Motor neuron (in vitro differentiated cells): ENCODE measurements around the gene NSUN2. TPM values are rescaled to one million over a fixed set of nuclear protein-coding genes. Genes with fewer than 3 reads are reported as not detected.
A peak's percentile ranks its signal among the peaks of the same experiment; 100 is the strongest.

Experiments used
- ATAC-seq, 8 experiments: fragments of 200-7000 bp; cut with Tn5 transposase; replicated peaks in 6 of 8; 2 replicates each; pipeline ENCODE4 v1.8.0; 2021; ENCODE audit warnings: mild to moderate bottlenecking in 8 of 8, moderate library complexity in 8 of 8
- H3K27ac ChIP-seq, 2 donors: fragments of 250-450 bp; sonication (Bioruptor Pico); 2 replicates each; pipeline ENCODE4 v1.9.0; 2021; ENCODE audit warnings: antibody characterized with exemption in 2 of 2, mild to moderate bottlenecking in 2 of 2, moderate library complexity in 1 of 2
- H3K4me1 ChIP-seq, 2 donors: fragments of 250-450 bp; sonication (Bioruptor Pico); replicated peaks in 1 of 2; 2 replicates each; pipeline ENCODE4 v1.6.1; 2021; ENCODE audit warnings: antibody characterized with exemption in 2 of 2, mild to moderate bottlenecking in 2 of 2, moderate library complexity in 1 of 2
- H3K4me3 ChIP-seq, 5 donors: fragments of 250-450 bp; sonication (Bioruptor Pico); 2 replicates each; pipeline ENCODE4 v1.9.0; 2021; ENCODE audit warnings: antibody characterized with exemption in 5 of 5, mild to moderate bottlenecking in 5 of 5, moderate library complexity in 4 of 5
- WGBS, 10 experiments: fragments of 450-650 bp; shearing (Covaris generic); methylation state at CpG; one replicate each; pipeline ENCODE4 v1.0.0; 2022; 5-methylcytosine and 5-hydroxymethylcytosine counted together
- in situ Hi-C, 9 experiments: fragments of 400-800 bp; cut with MboI; loops; one replicate each; pipeline ENCODE4 v1.15.0; 2021; ENCODE audit warnings: low sequenced_read_pairs in 9 of 9, low pct_unique_long_range_greater_than_20kb in 2 of 9; ENCODE audit not compliant: unreplicated experiment in 9 of 9
- total RNA-seq, 8 experiments: library from RNA; unstranded; fragments of 300-600 nt; gene quantifications; 2 replicates each; pipeline versions ENCODE4 v1.2.3 to v1.2.4, GENCODE V29; 2022

Gene NSUN2
- total RNA-seq, 8 experiments from 2014 or later, result 20.6 to 86.7 (median 35.2) TPM

- in situ Hi-C loops, result loop anchor here in 2 of 9 experiments (25.0 kb wide), 1 partner anchor 1080 kb away; no protein-coding TSS in a partner anchor
- WGBS, 10 experiments, result 36 to 100% (median 94%) methylated on average over 1 to 4 of the region's 4 CpGs; no CpG with 5 or more reads in 2 of the 10 experiments
- H3K4me3 ChIP-seq, result no peak overlapping the region
- H3K4me1 ChIP-seq, result no peaks in the 10 kb centered on the region
- no peak overlapping the region for H3K27ac ChIP-seq
- ATAC-seq, result no peak
These were observed 65.8 kb downstream of the NSUN2 start for GRCh38 chr5:6567068-6567467.

GRCh38 chr5:6565492-6565891, 67.4 kb downstream of the NSUN2 start:
- H3K4me1 ChIP-seq, result no peaks in the 10 kb centered on the region
- WGBS, 10 experiments, result 0 to 100% (median 80%) methylated on average over 1 to 3 of the region's 3 CpGs; no CpG with 5 or more reads in 1 of the 10 experiments
- in situ Hi-C loops, result loop anchor here in 2 of 9 experiments (25.0 kb wide), 1 partner anchor 1078 kb away; no protein-coding TSS in a partner anchor

GRCh38 chr5:6557807-6558575, 74.9 kb downstream of the NSUN2 start:
- 18 to 85% (median 60%) methylated on average over 1 to 5 of the region's 6 CpGs; no CpG with 5 or more reads in 6 of the 10 experiments for WGBS, 10 experiments
- Histone ChIP-seq H3K4me3 (no peak overlapping the region), H3K27ac (no peak overlapping the region), H3K4me1 (no peaks in the 10 kb centered on the region)
- in situ Hi-C loops, result loop anchor here in 2 of 9 experiments (25.0 kb wide), 1 partner anchor 1071 kb away; no protein-coding TSS in a partner anchor
- no peak for ATAC-seq

More at GRCh38 chr5:6565492-6565891, 67.4 kb downstream of the NSUN2 start:
- no peak for ATAC-seq
- Histone ChIP-seq H3K27ac (no peak overlapping the region), H3K4me3 (no peak overlapping the region)

- no peak for ATAC-seq
- Histone ChIP-seq H3K27ac (no peak overlapping the region), H3K4me3 (no peak overlapping the region), H3K4me1 (no peaks in the 10 kb centered on the region)
- in situ Hi-C loops, result loop anchor here in 2 of 9 experiments (25.0 kb wide), 1 partner anchor 1069 kb away; no protein-coding TSS in a partner anchor
- WGBS, 10 experiments, result 40 to 86% methylated on average over 1 of the region's 1 CpG; no CpG with 5 or more reads in 8 of the 10 experiments
These were observed 76.1 kb downstream of the NSUN2 start for GRCh38 chr5:6556802-6557102.

GRCh38 chr5:6556089-6556801, 76.6 kb downstream of the NSUN2 start:
- Histone ChIP-seq H3K27ac (no peak overlapping the region), H3K4me3 (no peak overlapping the region), H3K4me1 (no peaks in the 10 kb centered on the region)
- 10 to 83% (median 58%) methylated on average over 1 to 6 of the region's 8 CpGs; no CpG with 5 or more reads in 1 of the 10 experiments for WGBS, 10 experiments
- ATAC-seq, result no peak
- in situ Hi-C loops, result loop anchor here in 2 of 9 experiments (25.0 kb wide), 1 partner anchor 1069 kb away; no protein-coding TSS in a partner anchor

- in situ Hi-C loops, result loop anchor here in 2 of 9 experiments (25.0 kb wide), 1 partner anchor 1068 kb away; no protein-coding TSS in a partner anchor
These were observed 78.0 kb downstream of the NSUN2 start for GRCh38 chr5:6554812-6555211.

GRCh38 chr5:6553972-6554371, 78.9 kb downstream of the NSUN2 start:
- in situ Hi-C loops, result loop anchor here in 2 of 9 experiments (25.0 kb wide), 1 partner anchor 1067 kb away; no protein-coding TSS in a partner anchor
- 21 to 71% (median 69%) methylated on average over 2 to 3 of the region's 11 CpGs; no CpG with 5 or more reads in 7 of the 10 experiments for WGBS, 10 experiments
- Histone ChIP-seq H3K4me1 (no peaks in the 10 kb centered on the region), H3K27ac (no peak overlapping the region), H3K4me3 (no peak overlapping the region)
- peak in 2 of 8 experiments; percentile 29 to 58 for ATAC-seq

More at GRCh38 chr5:6554812-6555211, 78.0 kb downstream of the NSUN2 start:
- Histone ChIP-seq H3K4me1 (no peaks in the 10 kb centered on the region), H3K27ac (no peak overlapping the region), H3K4me3 (no peak overlapping the region)
- ATAC-seq, result no peak
- WGBS, 10 experiments, result 17 to 100% (median 95%) methylated on average over 1 to 4 of the region's 4 CpGs; no CpG with 5 or more reads in 1 of the 10 experiments

GRCh38 chr5:6552612-6553011, 80.2 kb downstream of the NSUN2 start:
- no peak for ATAC-seq
- WGBS, 10 experiments, result 0 to 100% (median 23%) methylated on average over 1 to 3 of the region's 7 CpGs; no CpG with 5 or more reads in 5 of the 10 experiments
- Histone ChIP-seq H3K4me1 (no peaks in the 10 kb centered on the region), H3K4me3 (no peak overlapping the region), H3K27ac (no peak overlapping the region)
- in situ Hi-C loops, result loop anchor here in 2 of 9 experiments (25.0 kb wide), 1 partner anchor 1065 kb away; no protein-coding TSS in a partner anchor

- no peaks in the 10 kb centered on the region for H3K4me1 ChIP-seq
- ATAC-seq, result no peak
- H3K27ac ChIP-seq, result no peak overlapping the region
- 81 to 100% (median 98%) methylated on average over 1 to 4 of the region's 6 CpGs; no CpG with 5 or more reads in 6 of the 10 experiments for WGBS, 10 experiments
- in situ Hi-C loops, result loop anchor here in 2 of 9 experiments (25.0 kb wide), 1 partner anchor 1065 kb away; no protein-coding TSS in a partner anchor
- no peak overlapping the region for H3K4me3 ChIP-seq
These were observed 80.9 kb downstream of the NSUN2 start for GRCh38 chr5:6551955-6552313.

GRCh38 chr5:6551287-6551954, 81.4 kb downstream of the NSUN2 start:
- 82 to 95% (median 86%) methylated on average over 2 to 5 of the region's 17 CpGs; no CpG with 5 or more reads in 7 of the 10 experiments for WGBS, 10 experiments
- Histone ChIP-seq H3K27ac (no peak overlapping the region), H3K4me1 (no peaks in the 10 kb centered on the region), H3K4me3 (no peak overlapping the region)
- in situ Hi-C loops, result loop anchor here in 2 of 9 experiments (25.0 kb wide), 1 partner anchor 1064 kb away; no protein-coding TSS in a partner anchor
- ATAC-seq, result no peak

GRCh38 chr5:6550628-6551027, 82.2 kb downstream of the NSUN2 start:
- in situ Hi-C loops, result loop anchor here in 2 of 9 experiments (25.0 kb wide), 1 partner anchor 1063 kb away; no protein-coding TSS in a partner anchor
- ATAC-seq, result no peak
- WGBS, 10 experiments, result 46 to 100% (median 82%) methylated on average over 1 to 7 of the region's 7 CpGs; no CpG with 5 or more reads in 2 of the 10 experiments
- Histone ChIP-seq H3K4me3 (no peak overlapping the region), H3K4me1 (no peaks in the 10 kb centered on the region), H3K27ac (no peak overlapping the region)
